Progenitor cell of endocrine pancreas (in vitro differentiated cells): Measurements from ENCODE around the gene CCDC78. TPM values are rescaled to one million over a fixed set of nuclear protein-coding genes. Genes with fewer than 3 reads are reported as not detected.

ENCODE experiments used
- DNase-seq: peaks from one replicate; pipeline ENCODE4 v3.0.0; 2021; ENCODE audit warnings: low spot score; ENCODE audit not compliant: unreplicated experiment
- H3K27ac Mint-ChIP-seq: 2 replicates; pipeline ENCODE4 v1.8.0; 2021; ENCODE audit warnings: mild to moderate bottlenecking, moderate library complexity, mixed read lengths
- H3K27me3 Mint-ChIP-seq: 2 replicates; pipeline ENCODE4 v1.8.0; 2021; ENCODE audit warnings: mixed read lengths
- H3K36me3 Mint-ChIP-seq: 2 replicates; pipeline ENCODE4 v1.8.0; 2022; ENCODE audit warnings: mixed read lengths; ENCODE audit not compliant: insufficient read depth
- H3K4me1 Mint-ChIP-seq: 2 replicates; pipeline ENCODE4 v1.8.0; 2021; ENCODE audit warnings: low read depth, mixed read lengths
- H3K4me3 Mint-ChIP-seq: 2 replicates; pipeline ENCODE4 v1.8.0; 2021; ENCODE audit warnings: low read depth, mild to moderate bottlenecking, moderate library complexity, mixed read lengths
- H3K9me3 Mint-ChIP-seq: 2 replicates; pipeline ENCODE4 v1.8.0; 2021; ENCODE audit warnings: low read depth, mixed read lengths
- total RNA-seq: library from RNA; stranded (reverse); gene quantifications from 2 replicates; pipeline ENCODE4 v1.2.1, GENCODE V29; 2021
- TF ChIP-seq, protein P1 (sequence below): fragments of 200-600 bp; sonication (generic); IDR thresholded peaks from one replicate; pipeline ENCODE4 v1.5.0; 2021; ENCODE audit warnings: antibody characterized with exemption, mild to moderate bottlenecking; ENCODE audit not compliant: unreplicated experiment

CCDC78 gene
- total RNA-seq, 1 donor from 2014 or later: 3.2 TPM

DNA sequence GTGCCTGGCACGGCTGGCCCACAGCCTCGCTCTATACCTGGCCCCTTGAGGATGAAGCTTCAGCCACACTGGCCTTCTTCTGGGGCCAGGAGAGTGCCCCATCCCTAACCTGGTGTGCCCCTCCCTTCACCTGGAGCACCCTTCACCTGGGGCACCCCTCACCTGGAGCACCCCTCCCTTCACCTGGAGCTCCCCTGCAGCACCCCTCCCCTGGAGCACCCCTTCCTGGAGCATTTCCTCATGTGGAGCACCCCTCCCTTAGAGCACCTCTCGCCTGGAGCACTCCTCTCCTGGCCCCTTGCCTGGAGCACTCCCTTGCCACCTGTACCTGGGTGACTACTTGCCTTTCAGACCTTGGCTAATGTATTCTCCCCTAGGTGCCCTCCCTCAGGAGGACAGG, 18.2 kb downstream of the CCDC78 start:
- H3K4me3 Mint-ChIP-seq: no peak overlapping the region

DNA sequence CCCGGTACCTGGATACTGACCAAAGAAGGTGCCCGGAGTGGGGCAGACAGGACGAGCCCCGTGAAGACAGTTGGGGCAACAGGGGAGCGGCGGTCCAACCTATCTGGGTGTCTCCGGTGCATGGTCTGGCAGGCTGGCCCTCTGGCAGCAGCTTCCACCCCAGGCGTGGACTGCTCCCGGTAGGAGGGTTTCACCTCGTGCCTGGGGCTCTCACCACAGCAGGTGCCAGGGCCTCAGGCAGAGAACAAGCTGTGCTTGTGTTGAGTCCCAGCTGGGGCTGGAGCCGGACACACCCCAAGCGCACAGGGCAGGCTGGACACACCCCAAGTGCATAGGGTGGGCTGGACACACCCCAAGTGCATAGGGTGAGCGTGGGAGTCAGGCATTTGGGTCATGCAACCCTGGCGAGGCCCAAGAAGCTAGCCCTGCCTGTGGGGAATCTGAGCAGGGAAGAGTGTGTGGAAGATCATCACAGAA, 19.1 kb downstream of the CCDC78 start:
- Mint-ChIP-seq H3K36me3 (no peaks in the 10 kb centered on the region), H3K27ac (no peak overlapping the region), H3K4me3 (no peak overlapping the region), H3K9me3 (no peaks in the 10 kb centered on the region), H3K4me1 (no peaks in the 10 kb centered on the region), H3K27me3 (peaks cover 55% of the 10 kb centered on the region)
- no peak for DNase-seq
- TF ChIP-seq, protein P1, sequence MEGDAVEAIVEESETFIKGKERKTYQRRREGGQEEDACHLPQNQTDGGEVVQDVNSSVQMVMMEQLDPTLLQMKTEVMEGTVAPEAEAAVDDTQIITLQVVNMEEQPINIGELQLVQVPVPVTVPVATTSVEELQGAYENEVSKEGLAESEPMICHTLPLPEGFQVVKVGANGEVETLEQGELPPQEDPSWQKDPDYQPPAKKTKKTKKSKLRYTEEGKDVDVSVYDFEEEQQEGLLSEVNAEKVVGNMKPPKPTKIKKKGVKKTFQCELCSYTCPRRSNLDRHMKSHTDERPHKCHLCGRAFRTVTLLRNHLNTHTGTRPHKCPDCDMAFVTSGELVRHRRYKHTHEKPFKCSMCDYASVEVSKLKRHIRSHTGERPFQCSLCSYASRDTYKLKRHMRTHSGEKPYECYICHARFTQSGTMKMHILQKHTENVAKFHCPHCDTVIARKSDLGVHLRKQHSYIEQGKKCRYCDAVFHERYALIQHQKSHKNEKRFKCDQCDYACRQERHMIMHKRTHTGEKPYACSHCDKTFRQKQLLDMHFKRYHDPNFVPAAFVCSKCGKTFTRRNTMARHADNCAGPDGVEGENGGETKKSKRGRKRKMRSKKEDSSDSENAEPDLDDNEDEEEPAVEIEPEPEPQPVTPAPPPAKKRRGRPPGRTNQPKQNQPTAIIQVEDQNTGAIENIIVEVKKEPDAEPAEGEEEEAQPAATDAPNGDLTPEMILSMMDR: no peak

More for the DNA sequence above, 18.2 kb downstream of the CCDC78 start:
- Mint-ChIP-seq H3K27me3 (peaks cover 51% of the 10 kb centered on the region), H3K4me1 (no peaks in the 10 kb centered on the region), H3K36me3 (no peaks in the 10 kb centered on the region), H3K9me3 (no peaks in the 10 kb centered on the region), H3K27ac (no peak overlapping the region)
- DNase-seq: no peak
- TF ChIP-seq, protein P1: no peak

DNA sequence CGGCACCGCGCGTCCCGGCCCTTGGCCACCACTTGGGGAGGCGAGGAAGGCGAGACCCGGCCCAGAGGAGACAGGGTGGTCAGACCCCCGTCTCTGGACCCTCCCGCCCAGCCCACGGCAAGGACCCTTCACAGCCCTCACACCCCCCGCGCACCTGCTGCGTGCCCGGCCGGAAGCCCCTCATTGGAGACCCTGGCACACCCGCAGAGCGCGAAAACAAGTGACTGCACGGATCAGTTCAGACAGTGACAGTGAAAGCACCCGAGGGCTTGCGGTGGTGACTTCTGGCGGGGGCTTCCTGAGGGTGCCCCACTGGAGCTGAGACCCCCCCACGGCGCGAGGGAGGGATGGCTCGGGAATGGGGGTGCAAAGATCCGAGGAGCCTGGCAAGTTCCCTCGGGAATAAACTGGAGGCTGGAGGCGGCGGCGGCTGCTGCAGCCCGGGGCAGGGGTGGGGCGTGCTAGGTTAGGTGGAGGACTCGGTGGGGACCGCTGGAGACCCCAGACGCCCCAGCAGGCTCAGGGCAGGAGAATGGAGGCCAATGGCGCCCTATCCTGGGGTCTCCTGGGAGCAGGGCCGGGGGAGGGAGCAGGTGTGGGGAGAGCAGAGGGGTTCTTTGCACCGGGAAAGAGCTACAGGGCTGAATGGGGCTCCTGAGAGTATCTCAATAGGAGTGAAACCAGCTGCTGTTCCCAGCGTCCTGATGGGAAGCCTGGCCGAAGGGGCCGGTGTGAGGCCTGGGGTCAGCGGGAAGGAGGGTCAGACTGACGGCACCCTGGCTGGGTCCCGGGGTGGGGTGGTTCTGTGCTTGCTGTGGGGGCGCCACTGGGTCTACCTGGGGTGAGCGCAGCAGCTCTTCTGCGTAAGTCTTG, 19.8 kb downstream of the CCDC78 start:
- Mint-ChIP-seq H3K9me3 (no peaks in the 10 kb centered on the region), H3K27me3 (peaks cover 61% of the 10 kb centered on the region)

DNA sequence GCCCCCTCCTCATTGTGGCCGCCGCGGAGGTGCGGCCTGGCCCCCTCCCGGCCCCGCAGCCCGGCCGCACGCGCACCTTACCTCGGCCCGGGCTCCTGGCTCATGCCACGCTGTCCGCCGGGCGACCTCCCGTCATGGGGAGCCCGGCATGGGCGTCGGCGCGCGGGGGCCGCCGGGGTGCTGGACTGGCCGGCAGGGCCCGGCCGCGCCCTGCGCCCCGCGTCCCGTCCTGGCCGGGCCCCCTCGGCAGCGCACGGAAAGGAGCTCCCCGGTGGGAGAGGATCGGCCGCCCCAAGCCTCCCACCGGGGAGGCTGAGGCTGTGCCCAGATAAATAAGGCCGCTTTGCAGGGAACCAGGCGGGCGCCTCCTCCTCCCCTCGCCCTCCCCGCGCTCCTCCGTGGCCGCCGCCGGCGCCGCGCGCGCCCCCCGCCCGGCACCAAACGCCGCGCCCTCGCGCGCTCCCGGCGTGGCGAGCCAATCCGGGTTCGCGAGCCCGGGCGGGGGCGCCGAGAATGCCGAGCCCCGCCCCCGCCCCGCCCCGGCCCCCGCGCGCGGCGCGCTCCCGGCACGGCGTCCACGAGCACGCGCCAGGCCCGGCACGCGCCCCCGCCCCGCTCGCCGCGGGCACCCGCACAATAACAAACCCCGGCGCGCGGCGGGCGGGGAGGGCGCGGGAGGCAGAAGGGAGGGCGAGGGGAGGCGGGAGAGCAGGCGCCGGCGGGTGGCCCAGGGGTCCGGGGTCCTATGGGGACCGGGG, 20.6 kb downstream of the CCDC78 start, which contains the start of gene FBXL16:
FBXL16 (minus strand) TSS at position 371 of the 758 bp plus-strand sequence. CDS start 8,396 bp downstream, outside the sequence.
- peaks cover 65% of the 10 kb centered on the region for H3K27me3 Mint-ChIP-seq
- DNase-seq: no peak
- TF ChIP-seq, protein P1: no peak
- no peaks in the 10 kb centered on the region for H3K4me1 Mint-ChIP-seq
- H3K9me3 Mint-ChIP-seq: no peaks in the 10 kb centered on the region
- no peaks in the 10 kb centered on the region for H3K36me3 Mint-ChIP-seq
- no peak within 1 kb of the TSS for H3K27ac Mint-ChIP-seq
- peak within 1 kb of the TSS; percentile 19 for H3K4me3 Mint-ChIP-seq

More for the DNA sequence above, 19.8 kb downstream of the CCDC78 start:
- H3K36me3 Mint-ChIP-seq: no peaks in the 10 kb centered on the region
- H3K4me1 Mint-ChIP-seq: no peaks in the 10 kb centered on the region
- no peak for DNase-seq
- H3K27ac Mint-ChIP-seq: no peak overlapping the region
- TF ChIP-seq, protein P1: no peak
- H3K4me3 Mint-ChIP-seq: peak overlapping the region; percentile 19
